T-helper 17 cell (primary cell): ENCODE results near the gene PRXL2B. TPM values are rescaled to one million over a fixed set of nuclear protein-coding genes. Genes with fewer than 3 reads are reported as not detected.

Experiments used
- ATAC-seq: fragments of 150-1000 bp; cut with Tn5 transposase; 2 replicates; pipeline ENCODE4 v1.10.0; 2021; ENCODE audit warnings: mild to moderate bottlenecking, moderate library complexity
- DNase-seq, 3 donors: peaks; one replicate each; pipeline versions ENCODE4 v3.0.0 to v3.0.0-alpha.2; 2020 to 2021
- H3K9me3 ChIP-seq: one replicate; pipeline ENCODE4 v1.7.0; 2013; ENCODE audit warnings: low read length, mild to moderate bottlenecking; ENCODE audit not compliant: control insufficient read depth, poor library complexity, severe bottlenecking
- H3K27ac Mint-ChIP-seq: one replicate; pipeline ENCODE4 v1.8.0; 2022; ENCODE audit warnings: mild to moderate bottlenecking, moderate library complexity, mixed read lengths
- H3K27me3 Mint-ChIP-seq: one replicate; pipeline ENCODE4 v1.8.0; 2022; ENCODE audit warnings: mixed read lengths
- H3K36me3 Mint-ChIP-seq: one replicate; pipeline ENCODE4 v1.8.0; 2022; ENCODE audit warnings: low read depth, mixed read lengths
- H3K4me1 Mint-ChIP-seq: one replicate; pipeline ENCODE4 v1.8.0; 2022; ENCODE audit warnings: mild to moderate bottlenecking, mixed read lengths
- H3K4me3 Mint-ChIP-seq: one replicate; pipeline ENCODE4 v1.8.0; 2022; ENCODE audit warnings: mild to moderate bottlenecking, moderate library complexity, mixed read lengths
- total RNA-seq, 4 donors: library from RNA in 2 of 4; stranded (reverse) in 2 of 4; gene quantifications; one replicate each; pipeline ENCODE4 v1.2.3 and lab custom pipeline; 2022 to 2026

PRXL2B gene
- total RNA-seq, 2 donors from 2014 or later: 17.6 to 18.5 TPM

GRCh38 chr1:2633936-2634491 is 47.4 kb downstream of the PRXL2B start:
- peaks cover 4% of the 10 kb centered on the region for H3K4me1 Mint-ChIP-seq

DNA sequence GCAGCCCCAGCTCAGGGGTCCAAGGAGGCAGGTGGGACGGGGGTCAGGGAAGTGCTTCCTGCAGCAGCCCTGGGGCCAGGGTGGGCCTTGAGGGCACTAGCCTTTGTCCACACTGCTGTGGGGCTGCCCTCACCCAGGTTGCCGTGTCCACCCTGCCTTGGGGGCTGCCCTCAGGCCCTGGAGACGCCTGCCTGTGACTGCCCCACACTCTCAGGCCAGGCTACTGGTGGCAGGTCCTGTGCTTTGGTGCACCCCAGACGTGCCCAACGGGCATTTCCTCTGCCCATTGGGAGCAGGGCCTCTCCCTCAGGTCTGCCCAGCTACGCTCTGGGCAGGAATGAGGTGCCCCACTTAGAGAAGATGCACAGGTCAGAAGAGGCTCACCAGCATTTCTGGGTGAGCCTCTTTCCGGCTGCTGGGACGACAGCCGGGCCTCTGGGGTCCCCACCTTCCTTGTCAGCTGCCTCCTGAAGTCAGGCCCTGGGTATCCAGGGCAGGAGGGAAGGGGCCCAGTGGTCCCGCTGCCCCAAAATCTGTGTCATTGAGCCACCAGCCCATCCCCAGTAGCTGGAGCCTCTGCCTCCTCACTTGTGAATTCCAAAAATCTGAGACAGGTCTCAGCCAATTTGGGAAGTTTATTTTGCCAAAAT is 48.9 kb downstream of the PRXL2B start:
- DNase-seq (no peak), ATAC-seq (no peak)
- Mint-ChIP-seq H3K4me1 (peaks cover 6% of the 10 kb centered on the region), H3K4me3 (no peak overlapping the region), H3K36me3 (no peaks in the 10 kb centered on the region), H3K27me3 (peaks cover 13% of the 10 kb centered on the region), H3K27ac (no peak overlapping the region)
- no peaks in the 10 kb centered on the region for H3K9me3 ChIP-seq

More at GRCh38 chr1:2633936-2634491, 47.4 kb downstream of the PRXL2B start:
- no peak for ATAC-seq
- no peaks in the 10 kb centered on the region for H3K36me3 Mint-ChIP-seq
- no peak overlapping the region for H3K4me3 Mint-ChIP-seq
- H3K9me3 ChIP-seq: no peaks in the 10 kb centered on the region
- peak in 1 of 3 donors; percentile 4 for DNase-seq
- peaks cover 18% of the 10 kb centered on the region for H3K27me3 Mint-ChIP-seq
- no peak overlapping the region for H3K27ac Mint-ChIP-seq

DNA sequence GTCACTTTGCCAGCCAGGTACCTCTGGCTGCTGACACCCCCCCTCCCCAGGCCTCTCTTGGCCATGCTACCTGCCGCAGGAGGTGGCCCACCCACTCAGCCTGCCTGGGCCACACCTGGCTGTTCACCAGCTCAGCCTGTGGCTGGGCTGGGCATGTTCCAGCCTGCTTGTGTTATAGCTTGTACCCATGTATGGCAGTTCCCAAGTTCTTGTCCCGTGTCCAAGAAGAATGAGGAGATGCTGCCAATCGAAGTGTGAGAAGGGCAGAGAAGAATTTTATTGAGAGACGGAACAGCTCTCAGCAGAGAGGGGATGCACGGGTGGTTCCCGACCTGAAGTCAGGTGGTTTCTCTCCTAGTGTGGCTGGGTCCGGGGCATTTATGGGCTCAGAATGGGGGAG is 50.2 kb downstream of the PRXL2B start:
- H3K9me3 ChIP-seq: no peaks in the 10 kb centered on the region
- no peak for ATAC-seq
- H3K27me3 Mint-ChIP-seq: peaks cover 9% of the 10 kb centered on the region
- no peak for DNase-seq
- H3K4me1 Mint-ChIP-seq: peaks cover 6% of the 10 kb centered on the region
- no peaks in the 10 kb centered on the region for H3K36me3 Mint-ChIP-seq
- H3K4me3 Mint-ChIP-seq: no peak overlapping the region
- no peak overlapping the region for H3K27ac Mint-ChIP-seq

DNA sequence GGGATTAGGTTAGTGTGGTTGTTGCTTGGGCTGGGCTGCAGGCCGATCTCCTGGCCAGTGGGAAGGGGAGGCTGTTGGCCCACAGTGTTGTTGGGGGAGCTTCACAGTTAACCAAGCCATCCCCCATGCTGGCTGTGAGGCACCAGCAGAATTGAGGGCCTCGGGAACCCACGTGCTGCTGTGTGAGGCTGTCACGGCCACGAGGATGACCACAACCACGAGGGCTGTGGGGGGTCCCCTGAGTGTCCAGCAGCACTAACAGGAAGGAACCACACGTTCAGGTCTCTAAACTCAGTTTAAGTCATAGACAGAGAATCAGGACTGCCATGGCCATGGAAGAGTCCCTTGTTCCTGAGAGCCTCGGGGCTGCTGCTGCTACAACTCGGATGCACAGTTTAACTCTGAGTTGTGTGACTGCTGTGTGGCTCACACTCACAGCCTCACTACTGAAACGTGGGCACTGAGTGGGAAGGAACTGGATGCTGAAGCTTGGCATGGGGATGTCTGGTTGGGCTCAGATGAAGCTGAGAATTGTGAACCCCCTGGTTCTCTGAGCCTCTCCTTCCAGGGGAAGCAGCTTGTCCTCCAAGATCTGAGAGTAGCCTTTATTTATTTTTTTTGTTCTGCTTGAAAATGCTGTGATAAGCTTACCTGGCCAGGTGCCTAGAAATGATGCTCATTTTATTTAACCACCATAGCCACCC is 51.0 kb downstream of the PRXL2B start:
- Mint-ChIP-seq H3K4me3 (no peak overlapping the region), H3K27me3 (peaks cover 2% of the 10 kb centered on the region), H3K36me3 (no peaks in the 10 kb centered on the region), H3K27ac (peak overlapping the region; percentile 56), H3K4me1 (peaks cover 11% of the 10 kb centered on the region)
- H3K9me3 ChIP-seq: no peaks in the 10 kb centered on the region
- DNase-seq (no peak), ATAC-seq (no peak)

- H3K9me3 ChIP-seq: no peaks in the 10 kb centered on the region
- H3K4me3 Mint-ChIP-seq: no peak overlapping the region
- DNase-seq (no peak), ATAC-seq (no peak)
- peak overlapping the region; percentile 56 for H3K27ac Mint-ChIP-seq
- no peaks in the 10 kb centered on the region for H3K36me3 Mint-ChIP-seq
- H3K27me3 Mint-ChIP-seq: no peaks in the 10 kb centered on the region
- peaks cover 11% of the 10 kb centered on the region for H3K4me1 Mint-ChIP-seq
Measured at GRCh38 chr1:2638466-2639115, 52.0 kb downstream of the PRXL2B start.

DNA sequence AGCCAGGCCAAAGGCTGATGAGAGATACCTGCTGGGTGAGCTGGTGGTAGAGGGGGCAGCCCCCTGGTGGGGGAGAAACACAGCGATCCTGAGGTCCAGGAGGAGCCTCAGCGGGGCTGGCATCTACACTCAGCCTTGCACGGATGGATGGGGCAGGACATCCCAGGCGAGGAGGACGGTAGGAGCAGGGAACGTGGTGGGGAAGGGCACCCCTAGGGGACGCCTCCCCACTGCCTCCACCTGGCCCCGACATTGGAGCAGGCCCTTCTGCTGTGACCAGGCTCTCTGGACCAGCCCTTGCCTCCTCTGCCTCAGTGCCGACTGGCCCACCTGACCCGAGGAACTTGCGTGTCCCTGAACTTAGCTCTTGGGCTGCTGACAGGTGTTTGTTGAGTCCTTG is 52.6 kb downstream of the PRXL2B start:
- ATAC-seq: no peak
- Mint-ChIP-seq H3K36me3 (no peaks in the 10 kb centered on the region), H3K27me3 (no peaks in the 10 kb centered on the region), H3K4me3 (no peak overlapping the region), H3K27ac (no peak overlapping the region), H3K4me1 (peaks cover 14% of the 10 kb centered on the region)
- DNase-seq: no peak
- H3K9me3 ChIP-seq: no peaks in the 10 kb centered on the region

DNA sequence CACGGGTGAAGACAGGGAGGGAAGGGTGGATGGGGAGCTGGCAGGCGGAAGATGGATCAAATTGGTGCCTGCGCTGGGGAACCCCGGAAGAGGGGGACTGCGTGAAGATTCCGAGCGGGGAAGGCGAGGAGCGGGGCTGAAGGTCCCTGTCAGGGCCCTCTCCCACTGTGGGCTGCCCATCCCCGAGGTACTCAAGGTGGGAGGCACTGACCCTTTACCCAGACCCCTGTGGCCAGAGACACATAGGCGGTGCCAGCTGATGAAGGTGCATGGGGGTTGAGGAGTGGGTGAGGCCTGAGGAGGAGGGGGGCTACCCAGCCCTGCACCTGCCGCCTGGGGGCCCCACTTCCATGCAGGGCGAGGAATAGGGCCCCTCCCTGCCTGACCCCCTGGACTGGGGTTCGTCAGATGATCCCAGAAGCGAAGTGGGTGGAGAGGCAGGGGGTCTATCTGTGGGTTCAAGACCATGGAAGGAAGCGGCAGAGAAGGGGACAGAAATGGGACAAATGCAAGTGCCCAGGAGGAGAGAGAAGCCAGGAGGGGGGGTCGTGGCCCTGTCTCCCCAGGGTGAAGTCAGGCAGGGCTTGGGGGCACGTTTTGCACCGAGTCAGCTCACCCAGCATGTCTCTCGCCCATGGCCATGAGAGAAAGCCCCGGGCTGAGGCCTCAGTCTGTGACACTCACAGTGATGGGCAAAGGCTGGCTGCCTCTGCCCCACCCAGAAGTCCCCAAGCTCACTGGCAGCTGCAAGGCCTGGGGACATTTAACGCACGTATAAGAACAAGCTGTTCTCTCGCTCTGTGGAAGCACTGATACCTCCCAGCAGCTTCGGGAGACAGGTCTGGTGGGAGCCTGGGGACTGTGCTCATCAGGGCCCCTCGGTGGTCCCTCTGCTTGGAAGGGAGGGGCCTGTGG is 53.3 kb downstream of the PRXL2B start:
- no peaks in the 10 kb centered on the region for H3K9me3 ChIP-seq
- ATAC-seq: no peak
- no peak overlapping the region for H3K27ac Mint-ChIP-seq
- peak in 1 of 3 donors; percentile 5 for DNase-seq
- peak overlapping the region; percentile 68 for H3K4me3 Mint-ChIP-seq
- H3K4me1 Mint-ChIP-seq: peaks cover 16% of the 10 kb centered on the region
- no peaks in the 10 kb centered on the region for H3K27me3 Mint-ChIP-seq
- no peaks in the 10 kb centered on the region for H3K36me3 Mint-ChIP-seq

DNA sequence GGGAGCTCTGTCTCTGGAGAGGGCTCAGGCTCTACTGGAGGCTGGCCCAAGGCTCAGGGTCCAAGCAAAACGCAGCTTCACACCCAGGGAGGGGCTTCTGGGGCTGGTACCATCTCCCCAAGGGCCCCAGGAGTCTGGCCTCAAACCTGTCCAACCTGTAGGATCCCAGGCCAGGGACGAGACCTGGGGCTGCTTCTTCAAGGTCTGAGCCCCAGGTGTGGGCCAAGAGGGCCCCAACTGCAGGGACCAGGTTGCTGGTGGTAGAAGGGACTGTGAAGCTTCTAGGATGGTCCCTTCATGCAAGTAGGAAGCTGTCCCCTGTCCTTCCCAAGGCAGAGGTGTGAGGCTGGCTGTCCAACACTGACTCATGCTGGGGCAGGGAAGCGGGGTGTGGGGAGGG is 54.0 kb downstream of the PRXL2B start:
- DNase-seq (no peak), ATAC-seq (no peak)
- Mint-ChIP-seq H3K4me3 (no peak overlapping the region), H3K36me3 (no peaks in the 10 kb centered on the region), H3K27me3 (no peaks in the 10 kb centered on the region), H3K4me1 (peaks cover 16% of the 10 kb centered on the region), H3K27ac (no peak overlapping the region)
- H3K9me3 ChIP-seq: no peaks in the 10 kb centered on the region

Other genes starting within 250 kb of the PRXL2B start
- gene MORN1, start 195.2 kb upstream of the PRXL2B start, total RNA-seq: 1 to 10 TPM; 7.0 to 8.4 TPM
- gene RER1, start 194.9 kb upstream of the PRXL2B start, total RNA-seq: 10 to 100 TPM; 68.4 to 70.0 TPM
- gene PEX10, start 174.2 kb upstream of the PRXL2B start, total RNA-seq: 1 to 10 TPM; 7.3 to 8.3 TPM
- 10 to 100 TPM; 30.0 to 39.3 TPM for gene PLCH2, start 110.5 kb upstream of the PRXL2B start, total RNA-seq
- 10 to 100 TPM; 47.9 to 53.5 TPM for gene PANK4, start 60.2 kb upstream of the PRXL2B start, total RNA-seq
- not detected for gene HES5, start 56.5 kb upstream of the PRXL2B start, total RNA-seq
- 100 to 1,000 TPM; 179 to 212 TPM for gene TNFRSF14, start 30.4 kb upstream of the PRXL2B start, total RNA-seq
- gene MMEL1, start 46.2 kb downstream of the PRXL2B start, total RNA-seq: 1 to 10 TPM in 1 of 2 donors, under 1 TPM in 1; 0.94 to 3.8 TPM
- 1 to 10 TPM in 1 of 2 donors, under 1 TPM in 1; 0.94 to 1.1 TPM for gene TTC34, start 214.9 kb downstream of the PRXL2B start, total RNA-seq